H1 (cell line): ENCODE measurements around the gene CUX1. TPM values are rescaled to one million over a fixed set of nuclear protein-coding genes. Genes with fewer than 3 reads are reported as not detected.

Experiments used
- CTCF ChIA-PET: fragments of 300-600 bp; sonication (Branson Sonifier 250); formaldehyde crosslinking; loops from one replicate; lab custom pipeline; 2021; ENCODE audit not compliant: partially characterized antibody; lab: Charles Lee
- POLR2A ChIA-PET: fragments of 300-600 bp; sonication (Branson Sonifier 250); formaldehyde crosslinking; loops from one replicate; lab custom pipeline; 2021; ENCODE audit warnings: inconsistent platforms; ENCODE audit not compliant: partially characterized antibody; lab: Charles Lee
- DNase-seq, 2 experiments: peaks; one replicate each; pipeline versions ENCODE4 v3.0.0 to v3.0.0-alpha.2; 2010 to 2022; ENCODE audit warnings: low spot score in 2 of 2, low read depth in 1 of 2, mixed read lengths in 1 of 2
- FAIRE-seq: peaks from 2 replicates; lab custom pipeline; 2011; peaks lifted over from hg19 to GRCh38; lab: Jason Lieb, UNC
- H2AFZ ChIP-seq: 2 replicates; pipeline ENCODE4 v1.8.1; 2012; ENCODE audit warnings: low read length, inconsistent platforms
- H2AK5ac ChIP-seq: 2 replicates; pipeline ENCODE4 v1.6.1; 2013; ENCODE audit warnings: low read depth, low read length
- H2BK120ac ChIP-seq: replicated peaks from 2 replicates; pipeline ENCODE3; 2013; ENCODE audit warnings: low read depth, low read length, inconsistent platforms
- H2BK12ac ChIP-seq: 2 replicates; pipeline ENCODE4 v1.6.1; 2013; ENCODE audit warnings: low read depth, low read length
- H2BK15ac ChIP-seq: 2 replicates; pipeline ENCODE4 v1.6.1; 2013; ENCODE audit warnings: low read length
- H2BK20ac ChIP-seq: 2 replicates; pipeline ENCODE4 v1.6.1; 2013; ENCODE audit warnings: low read length
- H2BK5ac ChIP-seq: 2 replicates; pipeline ENCODE4 v1.6.1; 2013; ENCODE audit warnings: low read depth, low read length
- H3K14ac ChIP-seq: 2 replicates; pipeline ENCODE4 v1.6.1; 2013; ENCODE audit warnings: inconsistent platforms; ENCODE audit not compliant: insufficient read length
- H3K18ac ChIP-seq: 2 replicates; pipeline ENCODE4 v1.6.1; 2013; ENCODE audit warnings: low read length; ENCODE audit errors: extremely low read depth
- H3K23ac ChIP-seq: 2 replicates; pipeline ENCODE4 v1.6.1; 2013; ENCODE audit warnings: inconsistent platforms; ENCODE audit not compliant: insufficient read length
- H3K23me2 ChIP-seq: 2 replicates; pipeline ENCODE4 v1.6.1; 2013; ENCODE audit warnings: low read depth, low read length
- H3K27ac ChIP-seq: 2 replicates; pipeline ENCODE4 v1.6.1; 2011; ENCODE audit warnings: low read depth, low read length, inconsistent platforms
- H3K27me3 ChIP-seq, 4 experiments: replicated peaks in 1 of 4; 1 replicate in 1 of 4; 2 replicates in 3 of 4; pipeline versions ENCODE4 v1.6.1 to v1.8.1; 2011 to 2013; ENCODE audit warnings: low read length in 3 of 4, mild to moderate bottlenecking in 3 of 4, inconsistent platforms in 2 of 4, mixed read lengths in 2 of 4, moderate library complexity in 1 of 4; ENCODE audit not compliant: control insufficient read depth in 3 of 4, insufficient read depth in 3 of 4; ENCODE audit errors: extremely low read depth in 1 of 4
- H3K36me3 ChIP-seq, 4 experiments: 2 replicates each; pipeline versions ENCODE4 v1.6.1 to v1.8.1; 2011 to 2013; ENCODE audit warnings: mild to moderate bottlenecking in 4 of 4, low read length in 3 of 4, moderate library complexity in 2 of 4, control low read depth in 1 of 4, inconsistent platforms in 1 of 4; ENCODE audit not compliant: insufficient read depth in 4 of 4, control insufficient read depth in 2 of 4
- H3K4ac ChIP-seq: replicated peaks from 2 replicates; pipeline ENCODE3; 2013; ENCODE audit warnings: low read length, low read depth, mixed read lengths, inconsistent platforms; ENCODE audit not compliant: insufficient read length
- H3K4me1 ChIP-seq, 4 experiments: replicated peaks in 1 of 4; 1 replicate in 1 of 4; 2 replicates in 3 of 4; pipeline versions ENCODE4 v1.6.1 to v1.8.1; 2011 to 2013; ENCODE audit warnings: low read length in 3 of 4, inconsistent platforms in 2 of 4, mixed read lengths in 1 of 4; ENCODE audit not compliant: insufficient read depth in 4 of 4, control insufficient read depth in 3 of 4
- H3K4me2 ChIP-seq, 2 experiments: 2 replicates each; pipeline versions ENCODE4 v1.6.1 to v1.8.1; 2011 to 2013; ENCODE audit warnings: low read depth in 2 of 2, low read length in 2 of 2, control low read depth in 1 of 2, inconsistent platforms in 1 of 2, mild to moderate bottlenecking in 1 of 2; ENCODE audit not compliant: insufficient read depth in 1 of 2
- H3K4me3 ChIP-seq, 4 experiments: fragments of 200-600, 300-600 bp in 1 of 4; sonication (generic), shearing (Covaris generic), sonication (Bioruptor Twin) in 1 of 4; 2 replicates each; pipeline versions ENCODE4 v1.5.1 to v1.8.1; 2011 to 2016; ENCODE audit warnings: low read length in 4 of 4, low read depth in 3 of 4, control low read depth in 2 of 4, inconsistent platforms in 2 of 4, mild to moderate bottlenecking in 2 of 4, mixed read lengths in 1 of 4, moderate library complexity in 1 of 4; ENCODE audit not compliant: insufficient read depth in 2 of 4; ENCODE audit errors: extremely low read depth in 1 of 4
- H3K56ac ChIP-seq: replicated peaks from 2 replicates; pipeline ENCODE3; 2013; ENCODE audit warnings: low read depth, mild to moderate bottlenecking, mixed read lengths, low read length, inconsistent platforms; ENCODE audit not compliant: insufficient read length
- H3K79me1 ChIP-seq: 2 replicates; pipeline ENCODE4 v1.6.1; 2013; ENCODE audit warnings: low read depth, low read length, control low read depth
- H3K79me2 ChIP-seq, 2 experiments: 2 replicates each; pipeline versions ENCODE4 v1.6.1 to v1.8.1; 2012 to 2013; ENCODE audit warnings: low read length in 2 of 2, mild to moderate bottlenecking in 2 of 2, inconsistent platforms in 1 of 2; ENCODE audit not compliant: insufficient read depth in 2 of 2, control insufficient read depth in 1 of 2
- H3K9ac ChIP-seq, 4 experiments: replicated peaks in 1 of 4; 1 replicate in 1 of 4; 2 replicates in 3 of 4; pipeline versions ENCODE4 v1.6.1 to v1.8.1; 2011 to 2013; ENCODE audit warnings: low read depth in 3 of 4, low read length in 3 of 4, control low read depth in 2 of 4, mild to moderate bottlenecking in 2 of 4, moderate library complexity in 2 of 4, inconsistent platforms in 1 of 4; ENCODE audit errors: extremely low read depth in 1 of 4
- H3K9me3 ChIP-seq, 2 experiments: 2 replicates each; pipeline versions ENCODE4 v1.6.1 to v1.8.1; 2012 to 2013; ENCODE audit warnings: mild to moderate bottlenecking in 2 of 2, moderate library complexity in 2 of 2, control low read depth in 1 of 2, inconsistent platforms in 1 of 2, low read depth in 1 of 2, low read length in 1 of 2, mixed read lengths in 1 of 2; ENCODE audit not compliant: insufficient read depth in 2 of 2
- H4K20me1 ChIP-seq, 2 experiments: replicated peaks in 1 of 2; 2 replicates each; pipeline versions ENCODE3 to v1.8.1; 2011 to 2013; ENCODE audit warnings: inconsistent platforms in 2 of 2, low read length in 2 of 2, mild to moderate bottlenecking in 1 of 2; ENCODE audit not compliant: insufficient read depth in 2 of 2, control insufficient read depth in 1 of 2
- H4K5ac ChIP-seq: 2 replicates; pipeline ENCODE4 v1.6.1; 2013; ENCODE audit warnings: low read length, low read depth, mixed read lengths, inconsistent platforms; ENCODE audit not compliant: insufficient read length
- H4K8ac ChIP-seq: 2 replicates; pipeline ENCODE4 v1.8.0; 2013; ENCODE audit warnings: mild to moderate bottlenecking, moderate library complexity, low read length, inconsistent platforms; ENCODE audit not compliant: insufficient read depth; ENCODE audit errors: extremely low read depth
- H4K91ac ChIP-seq: replicated peaks from 2 replicates; pipeline ENCODE3; 2013; ENCODE audit warnings: low read length, mixed read lengths, inconsistent platforms; ENCODE audit not compliant: insufficient read length
- BCL11A ChIP-seq, 2 experiments: IDR thresholded peaks; one replicate each; pipeline ENCODE4 v1.6.1; 2011; ENCODE audit warnings: low read depth in 2 of 2, low read length in 2 of 2, mild to moderate bottlenecking in 2 of 2
- GTF2F1 ChIP-seq: IDR thresholded peaks from 2 replicates; pipeline ENCODE4 v1.6.1; 2012; ENCODE audit warnings: low read depth, low read length, improper control_type of control experiment, borderline replicate concordance
- HDAC2 ChIP-seq, 2 experiments: fragments of 300-600 bp in 1 of 2; sonication (generic) in 1 of 2; IDR thresholded peaks; 2 replicates each; pipeline ENCODE4 v1.6.1; 2011 to 2012; ENCODE audit warnings: low read depth in 2 of 2, low read length in 2 of 2, mild to moderate bottlenecking in 2 of 2, moderate library complexity in 2 of 2, borderline replicate concordance in 1 of 2, inconsistent platforms in 1 of 2
- MAFK ChIP-seq: IDR thresholded peaks from 2 replicates; pipeline ENCODE4 v1.6.1; 2012; ENCODE audit warnings: low read depth, mild to moderate bottlenecking, improper control_type of control experiment, low read length
- PHF8 ChIP-seq: fragments of 200-600 bp; sonication (generic); conservative IDR thresholded peaks from 2 replicates; pipeline ENCODE4 v1.7.1; 2012; ENCODE audit warnings: low read depth, mild to moderate bottlenecking, inconsistent platforms, low read length, moderate library complexity
- WGBS, 2 experiments: shearing (Covaris generic) in 1 of 2; methylation state at CpG; one replicate each; pipeline versions ENCODE4 v1.1.6 to v1.1.7; 2013 to 2015; ENCODE audit warnings: low lambda C conversion rate in 2 of 2, mixed read lengths in 2 of 2, inconsistent platforms in 1 of 2, low coverage in 1 of 2, missing lambda C conversion rate in 1 of 2; ENCODE audit not compliant: insufficient replicate concordance in 2 of 2, insufficient coverage in 1 of 2, insufficient read length in 1 of 2; ENCODE audit errors: extremely low coverage in 1 of 2, missing lambda C conversion rate in 1 of 2; 5-methylcytosine and 5-hydroxymethylcytosine counted together
- polyA plus RNA-seq, 7 experiments: library from polyadenylated mRNA; depleted of rRNA in 3 of 7; stranded (reverse) in 5 of 7; unstranded in 2 of 7; fragments of >200 nt in 5 of 7; fragments of 200-250 nt in 2 of 7; gene quantifications; 1 replicate in 5 of 7; 2 replicates in 1 of 7; 4 replicates in 1 of 7; pipeline versions ENCODE4 v1.2.1 to v1.2.3, GENCODE V29; 2011 to 2013; ENCODE audit warnings: missing spikeins in 2 of 7, mixed read lengths in 2 of 7
- total RNA-seq: library from RNA; stranded (reverse); fragmentation: NEBNext Ultra II Directional; extraction: Animal tissue kit (Norgen Biotek cat#: 25700); gene quantifications from 2 replicates; pipeline ENCODE4 v1.2.1, GENCODE V29; 2021

CUX1 gene
- total and polyA plus RNA-seq, 2 of the 8 experiments (the other 6 are each of a cell fraction or from before 2014, with no cell fraction given): 21.6 to 65.9 TPM

DNA sequence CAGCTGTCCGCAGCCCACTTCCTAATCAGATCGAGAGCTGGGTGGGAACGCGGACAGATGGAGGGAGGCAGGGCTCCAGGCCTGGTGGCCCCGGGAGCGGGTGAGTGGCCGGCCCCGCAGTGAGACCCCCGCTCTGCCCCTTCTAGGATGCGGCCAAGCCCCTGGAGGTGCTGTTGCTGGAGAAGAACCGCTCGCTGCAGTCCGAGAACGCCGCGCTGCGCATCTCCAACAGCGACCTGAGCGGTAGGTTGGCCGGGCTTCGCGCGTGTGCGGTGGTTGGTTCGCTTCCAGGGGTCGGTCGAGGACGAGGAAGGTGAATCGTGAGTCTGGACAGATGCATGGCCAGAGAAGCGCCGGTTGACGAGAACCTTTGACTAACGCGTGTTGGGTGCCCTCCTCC lies 377.9 kb downstream of the CUX1 start:
- H3K4me1 ChIP-seq: peaks cover 0 to 7% (median 6%) of the 10 kb centered on the region in 4 experiments; a peak in 6 of 7 replicates
- no peak overlapping the region for H3K23ac ChIP-seq
- no peak overlapping the region for H2BK20ac ChIP-seq
- no peak overlapping the region for H2AFZ ChIP-seq
- H4K5ac ChIP-seq: no peak overlapping the region
- H2AK5ac ChIP-seq: no peak overlapping the region
- 94% methylated on average over 25 of the region's 34 CpGs; no CpG with 5 or more reads in 1 of the 2 experiments for WGBS, 2 experiments
- no peak overlapping the region for H3K18ac ChIP-seq
- H3K79me2 ChIP-seq: no peaks in the 10 kb centered on the region
- no peak overlapping the region for H3K4me3 ChIP-seq
- H2BK12ac ChIP-seq: no peak overlapping the region
- H3K27me3 ChIP-seq: no peaks in the 10 kb centered on the region
- no peak overlapping the region for H3K9ac ChIP-seq
- no peak for FAIRE-seq
- H3K27ac ChIP-seq: no peak overlapping the region; the same call in 1 of the 2 replicates
- POLR2A ChIA-PET: no interaction called here
- H3K56ac ChIP-seq: no peak overlapping the region
- CTCF ChIA-PET: interaction anchor here (0.8 to 2.0 kb wide), 3 partner anchors 15 to 349 kb away, joined by 3 to 4 read pairs (median 4); no protein-coding TSS in a partner anchor
- no peaks in the 10 kb centered on the region for H4K20me1 ChIP-seq
- H3K14ac ChIP-seq: no peak overlapping the region
- no peaks in the 10 kb centered on the region; the same call in 1 of the 2 replicates for H3K79me1 ChIP-seq
- no peak overlapping the region for H2BK15ac ChIP-seq
- peaks cover 2% of the 10 kb centered on the region; the same call in 1 of the 2 replicates for H3K23me2 ChIP-seq
- H4K8ac ChIP-seq: no peak overlapping the region; the same call in 1 of the 2 replicates
- no peaks in the 10 kb centered on the region for H3K9me3 ChIP-seq
- H3K4me2 ChIP-seq: no peak overlapping the region
- no peak for DNase-seq
- no peak overlapping the region for H4K91ac ChIP-seq
- peaks cover 5 to 36% (median 24%) of the 10 kb centered on the region in 4 experiments; a peak in 7 of 8 replicates for H3K36me3 ChIP-seq
- H2BK120ac ChIP-seq: no peak overlapping the region
- no peak overlapping the region for H3K4ac ChIP-seq
- no peak overlapping the region for H2BK5ac ChIP-seq
- TF ChIP-seq GTF2F1 (no peak), BCL11A (IDR thresholded peaks at IDR 0.05; ENCODE audit: low read depth in 2 of 2, low read length in 2 of 2) (no peak), PHF8 (no peak), HDAC2 (IDR thresholded peaks at IDR 0.05; ENCODE audit: borderline replicate concordance in 1 of 2, low read depth in 2 of 2, low read length in 2 of 2) (no peak), MAFK (no peak)
